NCI-H510A treated with DMSO at 0.1 percent for 48 hours (cell line): ENCODE results near the gene RCAN2.

Experiments
- DNase-seq: peaks from one replicate; lab custom pipeline; 2025; lab: John Stamatoyannopoulos, UW

The RCAN2 gene

DNA sequence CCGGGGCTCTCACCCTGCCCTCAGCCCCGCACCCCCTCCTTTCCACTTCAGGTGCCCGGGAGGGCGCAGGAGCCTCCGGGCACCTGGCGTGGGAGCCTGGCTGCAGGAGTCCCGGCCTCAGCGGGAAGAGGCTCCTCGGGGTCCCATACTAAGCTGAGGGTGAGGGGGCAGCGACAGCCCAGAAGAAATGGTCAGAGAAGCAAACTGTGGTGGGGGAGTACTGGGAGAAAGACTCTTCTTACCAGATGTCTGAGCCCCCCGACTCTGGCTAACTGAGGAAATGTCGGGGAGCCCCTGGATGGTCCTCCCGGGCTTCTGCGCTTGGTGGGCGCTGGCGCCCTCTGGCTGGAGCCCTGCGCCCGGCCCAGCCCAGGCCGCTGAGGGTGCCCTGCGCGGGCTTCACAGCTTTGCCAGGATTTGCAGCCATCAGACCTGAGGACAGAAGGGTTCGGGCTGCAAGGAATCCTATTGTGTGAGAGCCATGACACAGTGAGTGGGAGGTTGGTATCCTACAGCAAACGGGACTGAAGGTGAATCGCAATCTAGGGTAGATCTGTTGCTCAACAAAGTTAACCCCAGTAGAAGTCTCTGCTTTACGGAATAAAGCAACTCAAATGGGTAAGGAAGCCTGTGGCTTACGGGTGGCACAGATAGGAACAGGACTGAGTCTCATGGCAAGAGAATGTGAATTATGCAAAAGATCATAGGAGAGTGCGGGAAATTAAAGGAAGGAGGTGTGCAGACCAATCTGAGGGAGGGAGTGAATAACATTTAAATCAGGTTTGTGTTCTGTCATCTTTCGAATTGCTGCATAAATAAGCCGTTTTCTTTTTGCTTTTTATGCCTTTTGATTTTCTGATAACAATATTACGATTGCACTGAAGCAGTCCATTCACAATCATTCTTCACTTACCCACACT is 639 bp upstream of the RCAN2 start:
- peak; percentile 83 for DNase-seq

GRCh38 chr6:46490425-46491200 is 636 bp downstream of the RCAN2 start:
- peak; percentile 45 for DNase-seq

DNA sequence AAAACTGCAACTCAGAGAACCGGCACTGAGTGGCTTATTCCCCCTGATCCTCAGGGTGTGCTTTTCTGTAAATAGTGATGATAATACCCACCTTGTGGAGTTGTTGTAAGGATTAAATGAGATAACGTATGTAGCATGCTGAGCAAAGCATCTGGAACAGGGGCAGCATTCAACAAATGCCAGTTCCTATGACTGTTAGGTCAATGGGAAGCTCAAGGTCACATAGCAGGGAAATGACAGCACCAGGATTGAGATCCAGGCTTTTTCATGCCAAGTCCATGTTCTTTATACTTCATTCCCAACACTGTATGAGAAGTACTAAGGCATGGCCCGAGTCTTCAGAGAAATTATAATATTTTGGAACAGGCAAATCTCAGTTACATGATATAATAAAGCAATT is 5.1 kb downstream of the RCAN2 start:
- DNase-seq, result no peak

- DNase-seq, result no peak
These were observed 7.0 kb downstream of the RCAN2 start for GRCh38 chr6:46484081-46484820.

- no peak for DNase-seq
These were observed 14.9 kb downstream of the RCAN2 start for GRCh38 chr6:46476301-46476700.

DNA sequence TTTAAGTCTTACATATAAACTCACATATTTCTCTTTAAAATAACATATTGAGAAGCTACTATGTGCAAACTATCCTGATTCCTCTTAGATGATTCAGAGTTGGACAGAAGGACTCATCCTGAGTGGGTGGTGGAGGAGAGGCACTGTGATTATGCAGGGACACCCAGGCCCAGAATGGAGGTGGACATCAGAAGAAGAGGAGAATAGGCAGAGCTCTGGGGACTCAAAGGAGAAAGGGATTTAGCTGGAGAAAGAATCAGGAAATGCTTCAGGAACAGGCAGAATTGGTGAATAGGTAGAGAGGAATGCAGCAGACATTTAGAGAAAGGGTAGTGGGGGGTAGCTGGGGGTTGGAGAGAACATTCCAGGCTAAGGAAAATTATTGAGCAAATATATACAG is 17.4 kb downstream of the RCAN2 start:
- DNase-seq, result no peak

DNA sequence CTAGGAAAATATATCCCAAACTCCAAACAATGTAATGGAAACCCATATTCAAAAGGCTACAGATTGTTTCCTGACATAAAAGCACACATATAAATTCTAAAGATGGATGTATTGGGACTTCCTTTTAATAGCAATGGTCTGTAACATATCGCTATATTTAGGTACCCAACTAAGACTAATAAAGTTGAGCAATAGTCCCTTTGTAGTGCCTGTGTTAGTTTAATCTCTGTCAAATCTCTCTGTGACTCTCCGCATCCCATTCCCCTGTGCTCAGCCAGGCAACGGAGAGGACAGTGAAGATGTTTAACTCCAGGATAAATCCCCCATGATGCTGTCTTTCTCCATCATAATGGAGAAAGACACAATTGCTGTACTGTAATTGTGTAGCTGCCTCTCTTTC is 19.0 kb downstream of the RCAN2 start:
- DNase-seq, result no peak

DNA sequence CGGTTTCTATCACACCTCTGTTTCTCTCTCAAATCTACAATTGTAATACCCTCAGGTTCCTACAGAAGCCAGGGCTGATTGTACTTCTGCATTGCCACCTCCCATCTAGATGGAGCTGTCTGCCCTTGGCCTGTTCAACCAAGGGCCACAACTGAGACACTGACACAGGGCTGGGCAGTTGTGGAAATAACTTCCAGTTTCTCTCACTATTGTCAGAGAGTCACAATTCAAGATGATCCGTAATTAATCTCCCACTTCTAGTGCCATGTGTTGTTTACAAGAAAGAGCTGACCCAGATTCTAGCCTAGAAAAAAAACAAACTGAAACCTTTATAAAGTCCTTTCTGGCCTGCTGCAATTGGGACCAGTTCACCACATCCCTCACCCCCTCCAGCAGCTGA is 22.2 kb downstream of the RCAN2 start:
- DNase-seq, result no peak

- no peak for DNase-seq
These were observed 22.7 kb downstream of the RCAN2 start for GRCh38 chr6:46468403-46469010.

GRCh38 chr6:46466570-46466969 is 24.7 kb downstream of the RCAN2 start:
- no peak for DNase-seq

GRCh38 chr6:46465294-46466165 is 25.7 kb downstream of the RCAN2 start:
- no peak for DNase-seq

DNA sequence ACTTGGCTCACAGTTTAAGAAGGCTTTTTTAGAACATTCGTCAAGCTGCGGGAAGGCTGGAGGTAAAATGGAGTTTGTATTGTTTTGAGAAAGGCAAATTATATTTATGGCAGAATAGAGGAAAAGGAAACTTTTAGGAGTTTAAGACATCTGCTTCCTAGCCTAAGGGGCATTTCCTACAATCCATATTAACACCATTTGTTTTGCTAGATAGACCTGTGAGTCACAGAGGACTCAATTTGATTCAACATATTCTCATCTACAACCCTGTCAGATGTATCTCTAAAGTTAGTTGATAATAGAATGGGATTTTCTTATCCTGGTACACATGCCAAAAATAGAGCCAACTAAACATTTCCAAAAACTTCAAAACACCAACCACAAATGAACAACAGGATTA is 35.0 kb downstream of the RCAN2 start:
- no peak for DNase-seq

- no peak for DNase-seq
These were observed 36.6 kb downstream of the RCAN2 start for GRCh38 chr6:46454691-46455090.

GRCh38 chr6:46453741-46454316 is 37.4 kb downstream of the RCAN2 start:
- DNase-seq, result no peak

DNA sequence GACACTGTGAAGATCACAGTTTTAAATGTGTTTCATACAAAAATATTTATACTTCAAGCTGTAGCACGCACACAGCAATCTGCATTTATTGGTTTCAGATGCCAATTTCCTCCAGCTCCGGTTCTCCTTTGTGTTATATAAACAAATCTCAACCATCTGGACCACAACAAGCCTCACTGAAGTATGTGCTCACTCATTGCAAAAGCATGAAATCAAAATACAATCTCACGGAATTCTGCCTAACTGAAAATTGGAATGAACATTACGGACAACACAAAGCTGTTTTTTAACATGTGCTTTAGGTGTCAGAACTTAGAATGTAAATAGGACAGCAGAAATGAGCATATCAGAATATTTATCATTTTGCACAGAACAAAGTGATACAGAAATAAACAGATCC is 38.0 kb downstream of the RCAN2 start:
- DNase-seq, result no peak

GRCh38 chr6:46452312-46452917 is 38.8 kb downstream of the RCAN2 start:
- peak; percentile 60 for DNase-seq

DNA sequence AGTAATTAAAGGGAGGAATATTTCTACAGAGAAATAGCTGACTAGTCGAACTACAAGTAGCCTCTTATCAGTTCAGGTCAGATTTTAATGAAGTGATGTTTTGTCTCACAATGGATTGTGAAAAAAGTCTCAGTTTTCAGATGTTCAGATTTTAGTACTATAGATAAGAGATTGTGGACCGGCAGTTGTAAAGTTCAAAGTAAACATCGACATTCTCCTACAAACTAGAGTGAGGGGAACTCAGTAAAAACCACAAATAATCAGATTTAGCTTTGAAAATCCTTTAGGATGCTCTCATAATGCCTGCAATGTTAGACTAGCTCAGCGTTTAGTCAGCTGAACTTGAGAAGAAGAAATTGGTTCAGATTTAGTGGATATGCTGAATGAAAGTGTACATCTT is 39.9 kb downstream of the RCAN2 start:
- DNase-seq, result no peak

- no peak for DNase-seq
These were observed 46.3 kb downstream of the RCAN2 start for GRCh38 chr6:46444772-46445454.

- no peak for DNase-seq
These were observed 47.6 kb downstream of the RCAN2 start for GRCh38 chr6:46443623-46444022.

DNA sequence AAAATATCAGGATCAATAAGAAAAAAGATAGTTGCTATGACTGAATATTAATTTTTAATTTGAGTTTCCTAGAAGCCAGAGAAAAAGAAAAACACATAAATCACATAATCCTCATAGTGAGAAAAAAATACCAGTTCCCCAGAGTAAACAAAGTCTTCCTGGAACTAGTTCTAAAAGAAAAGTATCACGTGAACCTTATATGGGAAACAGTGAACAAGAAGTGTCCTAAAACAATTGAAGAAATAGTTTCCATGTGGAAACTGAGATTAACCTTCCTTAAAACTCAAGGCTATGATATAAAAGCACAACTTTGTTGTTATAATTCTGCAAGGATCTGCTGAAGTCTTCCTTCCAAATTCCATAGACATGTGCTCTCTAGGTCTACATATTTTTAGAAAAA is 50.6 kb downstream of the RCAN2 start:
- no peak for DNase-seq
